Esophagus squamous epithelium (tissue), 4 donors: ENCODE results near the gene TBPL1.

Experiments used
- CTCF ChIP-seq, 6 experiments: fragments of 450-650 bp in 4 of 6; fragments of 200-600 bp in 2 of 6; sonication (generic) in 2 of 6; IDR thresholded peaks; one replicate each; pipeline ENCODE4 v1.5.1; 2016 to 2019; ENCODE audit warnings: antibody characterized with exemption in 6 of 6, mild to moderate bottlenecking in 4 of 6, moderate library complexity in 4 of 6
- POLR2A ChIP-seq, 4 donors: fragments of 450-650 bp; IDR thresholded peaks; one replicate each; pipeline ENCODE4 v1.6.1; 2017; ENCODE audit warnings: antibody characterized with exemption in 4 of 4, mild to moderate bottlenecking in 4 of 4, moderate library complexity in 3 of 4

GRCh38 chr6:134005800-134006199, 52.8 kb downstream of the TBPL1 start:
- TF ChIP-seq POLR2A (IDR thresholded peaks at IDR 0.05) (no peak), CTCF (IDR thresholded peaks at IDR 0.05) (no peak)
